Measurements from ENCODE around the gene CSTPP1.

Gene CSTPP1

DNA sequence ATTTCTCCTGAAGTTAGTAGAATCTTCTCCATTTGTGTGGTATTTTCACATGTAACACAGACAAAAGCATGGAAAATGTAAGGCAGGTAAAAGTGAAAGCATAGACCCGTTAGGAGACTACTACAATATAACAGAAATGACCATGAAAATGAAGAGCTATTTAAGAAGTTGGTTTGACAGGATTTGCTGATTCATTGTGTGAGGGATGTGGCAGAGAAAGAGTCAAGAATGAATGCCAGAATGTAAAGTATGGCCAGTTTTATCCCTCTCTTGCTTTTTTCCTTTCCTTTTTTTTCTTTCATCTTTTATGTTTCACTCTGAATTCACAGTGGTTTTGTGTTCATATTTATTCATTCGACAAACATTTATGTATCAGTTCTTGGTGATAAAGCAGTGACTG is 124.2 kb downstream of the CSTPP1 start:
- WGBS (ENCODE audit: insufficient coverage) = 0% methylated on average over 1 of the region's 2 CpGs
- H3K9me3 ChIP-seq (ENCODE audit: control extremely low read depth in 1 of 5, control insufficient read depth in 4 of 5, insufficient read depth in 2 of 5, low read depth in 1 of 5, low read length in 4 of 5) = peaks cover 0 to 15% (median 7%) of the 10 kb centered on the region in 5 experiments
- H3K27me3 ChIP-seq (replicated peaks in 2 of 5; ENCODE audit: control insufficient read depth in 4 of 5, insufficient read depth in 5 of 5, low read length in 4 of 5) = no peaks in the 10 kb centered on the region
- peak overlapping the region in 4 of 7 experiments; percentile 9 to 53 (median 28) for H3K4me3 ChIP-seq (ENCODE audit: control insufficient read depth in 1 of 7, extremely low read depth in 1 of 7, insufficient read depth in 4 of 7, low read depth in 2 of 7, low read length in 6 of 7)
- peak; percentile 47 to 89 (median 85) for DNase-seq
- peaks cover 0 to 36% (median 20%) of the 10 kb centered on the region in 4 experiments for H3K4me1 ChIP-seq (ENCODE audit: control extremely low read depth in 1 of 4, control insufficient read depth in 4 of 4, insufficient read depth in 4 of 4, low read length in 3 of 4)
- H3K36me3 ChIP-seq (ENCODE audit: control insufficient read depth in 4 of 4, insufficient read depth in 4 of 4, low read length in 3 of 4) = peaks cover 3 to 16% (median 6%) of the 10 kb centered on the region in 4 experiments
- ChIA-PET CTCF (no interaction called here), POLR2A (no interaction called here)
- H3K27ac ChIP-seq (ENCODE audit: insufficient read depth in 1 of 2, low read depth in 1 of 2, low read length in 2 of 2, poor library complexity in 1 of 2, severe bottlenecking in 2 of 2) = peak overlapping the region in 1 of 2 experiments; percentile 57

DNA sequence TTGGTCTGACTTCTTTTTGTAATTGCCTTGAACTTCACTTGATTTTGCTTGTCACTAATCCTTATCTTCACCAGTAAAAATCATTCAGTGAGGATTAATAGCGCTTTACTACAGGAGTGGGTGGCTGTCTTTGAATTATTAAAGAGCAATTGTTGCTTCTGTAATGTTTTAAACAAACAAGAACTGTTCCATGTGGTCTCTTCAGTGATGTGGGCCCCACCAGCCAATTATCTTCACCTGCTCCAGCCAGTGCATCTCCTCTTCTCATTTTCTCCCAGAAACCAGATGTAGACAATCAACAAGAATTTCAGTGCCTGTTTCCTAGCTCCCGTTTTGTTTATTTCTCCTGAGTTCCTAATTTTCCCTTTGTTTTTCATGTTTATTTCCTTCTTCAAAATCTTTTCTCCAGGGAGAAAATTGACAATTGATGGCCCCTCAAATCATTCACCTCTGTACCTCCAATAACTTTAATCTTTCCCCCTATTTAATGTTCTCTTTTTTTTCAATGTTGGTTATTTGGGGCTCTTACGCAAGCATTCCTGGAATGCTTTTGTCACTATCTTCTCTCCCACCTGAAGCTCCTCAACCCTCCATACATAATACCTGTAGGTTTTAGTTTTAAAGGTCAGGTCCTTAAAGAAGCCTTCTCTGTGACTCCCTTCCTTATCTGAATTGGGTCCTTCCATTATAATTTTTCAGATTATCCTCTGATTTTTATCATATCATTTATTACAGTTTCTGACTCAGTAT is 125.0 kb downstream of the CSTPP1 start:
- peaks cover 3 to 16% (median 6%) of the 10 kb centered on the region in 4 experiments for H3K36me3 ChIP-seq (ENCODE audit: control insufficient read depth in 4 of 4, insufficient read depth in 4 of 4, low read length in 3 of 4)
- H3K27ac ChIP-seq (ENCODE audit: insufficient read depth in 1 of 2, low read depth in 1 of 2, low read length in 2 of 2, poor library complexity in 1 of 2, severe bottlenecking in 2 of 2) = peak overlapping the region in 1 of 2 experiments; percentile 57
- no peaks in the 10 kb centered on the region for H3K27me3 ChIP-seq (replicated peaks in 2 of 5; ENCODE audit: control insufficient read depth in 4 of 5, insufficient read depth in 5 of 5, low read length in 4 of 5)
- CTCF ChIA-PET = no interaction called here
- no peak overlapping the region for H3K4me3 ChIP-seq (ENCODE audit: control insufficient read depth in 1 of 7, extremely low read depth in 1 of 7, insufficient read depth in 4 of 7, low read depth in 2 of 7, low read length in 6 of 7)
- 89% methylated on average over 1 of the region's 3 CpGs for WGBS (ENCODE audit: insufficient coverage)
- peak in 2 of 3 donors; percentile 7 to 20 for DNase-seq
- H3K4me1 ChIP-seq (ENCODE audit: control extremely low read depth in 1 of 4, control insufficient read depth in 4 of 4, insufficient read depth in 4 of 4, low read length in 3 of 4) = peaks cover 0 to 28% (median 17%) of the 10 kb centered on the region in 4 experiments
- peaks cover 0 to 15% (median 7%) of the 10 kb centered on the region in 5 experiments for H3K9me3 ChIP-seq (ENCODE audit: control extremely low read depth in 1 of 5, control insufficient read depth in 4 of 5, insufficient read depth in 2 of 5, low read depth in 1 of 5, low read length in 4 of 5)
- POLR2A ChIA-PET = no interaction called here

DNA sequence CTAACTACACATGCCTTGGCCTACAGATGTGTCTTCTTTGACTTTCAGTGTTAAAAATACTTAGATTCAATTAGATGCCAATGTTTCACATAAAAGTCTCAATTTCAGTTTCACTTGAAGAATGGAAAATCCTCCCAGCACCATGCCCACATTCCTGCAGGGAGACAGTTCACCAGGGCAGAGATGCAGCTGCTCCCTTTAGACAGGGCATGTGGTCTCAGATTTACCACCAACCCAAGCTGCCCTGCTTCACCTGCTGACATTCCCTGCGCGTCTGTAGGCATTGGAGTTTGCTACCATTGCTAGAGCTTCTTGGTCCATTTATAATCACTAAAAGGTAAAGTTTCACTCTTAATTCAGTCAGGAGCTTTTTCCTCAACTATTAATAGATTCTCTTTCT is 126.2 kb downstream of the CSTPP1 start:
- DNase-seq = no peak
- peaks cover 0 to 10% (median 5%) of the 10 kb centered on the region in 5 experiments for H3K9me3 ChIP-seq (ENCODE audit: control extremely low read depth in 1 of 5, control insufficient read depth in 4 of 5, insufficient read depth in 2 of 5, low read depth in 1 of 5, low read length in 4 of 5)
- peaks cover 3 to 11% (median 6%) of the 10 kb centered on the region in 4 experiments for H3K36me3 ChIP-seq (ENCODE audit: control insufficient read depth in 4 of 4, insufficient read depth in 4 of 4, low read length in 3 of 4)
- H3K27ac ChIP-seq (ENCODE audit: insufficient read depth in 1 of 2, low read depth in 1 of 2, low read length in 2 of 2, poor library complexity in 1 of 2, severe bottlenecking in 2 of 2) = no peak overlapping the region
- peaks cover 0 to 23% (median 16%) of the 10 kb centered on the region in 4 experiments for H3K4me1 ChIP-seq (ENCODE audit: control extremely low read depth in 1 of 4, control insufficient read depth in 4 of 4, insufficient read depth in 4 of 4, low read length in 3 of 4)
- no peaks in the 10 kb centered on the region for H3K27me3 ChIP-seq (replicated peaks in 2 of 5; ENCODE audit: control insufficient read depth in 4 of 5, insufficient read depth in 5 of 5, low read length in 4 of 5)
- ChIA-PET CTCF (interaction anchor here (1.0 kb wide), 1 partner anchor 90 kb away, joined by 3 read pairs; no protein-coding TSS in a partner anchor), POLR2A (no interaction called here)
- WGBS (ENCODE audit: insufficient coverage) = 100% methylated on average over 1 of the region's 2 CpGs
- H3K4me3 ChIP-seq (ENCODE audit: control insufficient read depth in 1 of 7, extremely low read depth in 1 of 7, insufficient read depth in 4 of 7, low read depth in 2 of 7, low read length in 6 of 7) = no peak overlapping the region

DNA sequence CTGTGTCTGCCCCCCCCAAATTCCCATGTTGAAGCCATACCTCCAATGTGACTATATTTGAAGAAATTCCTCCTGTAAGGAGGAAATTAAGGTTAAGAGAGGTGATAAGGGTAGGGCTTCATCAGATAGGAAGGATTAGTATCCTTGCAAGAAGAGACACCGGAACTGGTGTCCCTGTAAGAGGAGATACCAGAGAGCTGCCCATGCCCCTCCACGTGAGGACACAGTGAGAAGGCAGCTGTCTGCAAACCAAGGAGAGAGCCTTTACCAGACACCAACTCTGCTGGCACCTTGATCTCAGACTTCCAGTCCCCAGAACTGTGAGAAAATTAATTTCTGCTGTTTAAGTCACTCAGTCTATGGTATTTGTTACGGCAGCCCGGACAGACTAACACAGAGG is 130.8 kb downstream of the CSTPP1 start:
- Histone ChIP-seq H3K4me1 (ENCODE audit: control extremely low read depth in 1 of 4, control insufficient read depth in 4 of 4, insufficient read depth in 4 of 4, low read length in 3 of 4) (peaks cover 0 to 8% (median 0%) of the 10 kb centered on the region in 4 experiments), H3K27me3 (replicated peaks in 2 of 5; ENCODE audit: control insufficient read depth in 4 of 5, insufficient read depth in 5 of 5, low read length in 4 of 5) (no peaks in the 10 kb centered on the region), H3K27ac (ENCODE audit: insufficient read depth in 1 of 2, low read depth in 1 of 2, low read length in 2 of 2, poor library complexity in 1 of 2, severe bottlenecking in 2 of 2) (no peak overlapping the region), H3K4me3 (ENCODE audit: control insufficient read depth in 1 of 7, extremely low read depth in 1 of 7, insufficient read depth in 4 of 7, low read depth in 2 of 7, low read length in 6 of 7) (no peak overlapping the region), H3K36me3 (ENCODE audit: control insufficient read depth in 4 of 4, insufficient read depth in 4 of 4, low read length in 3 of 4) (no peaks in the 10 kb centered on the region), H3K9me3 (ENCODE audit: control extremely low read depth in 1 of 5, control insufficient read depth in 4 of 5, insufficient read depth in 2 of 5, low read depth in 1 of 5, low read length in 4 of 5) (no peaks in the 10 kb centered on the region)
- DNase-seq = no peak
- 88% methylated on average over 2 of the region's 4 CpGs for WGBS (ENCODE audit: insufficient coverage)
- CTCF ChIA-PET = interaction anchor here (1.4 to 1.5 kb wide), 2 partner anchors 8 to 12 kb away, joined by 3 to 5 read pairs; no protein-coding TSS in a partner anchor
- POLR2A ChIA-PET = no interaction called here

DNA sequence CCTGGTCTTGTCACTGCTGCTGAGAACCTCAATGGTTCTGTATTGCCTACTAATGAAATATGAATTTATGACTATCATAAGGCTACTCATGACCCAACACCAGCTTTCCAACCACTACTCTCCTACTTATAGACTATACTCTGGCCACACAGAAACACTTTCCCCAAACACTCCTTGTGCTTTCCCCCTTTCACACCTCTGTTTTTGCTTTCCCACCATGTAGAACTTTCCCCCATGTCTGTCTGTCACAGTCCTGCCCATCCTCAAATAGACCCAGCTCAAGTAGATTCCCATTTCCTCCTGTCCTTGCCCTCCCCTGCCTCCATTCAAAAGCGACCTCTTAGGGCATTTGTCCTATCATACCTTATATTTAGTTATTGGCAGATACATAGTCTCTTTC is 134.2 kb downstream of the CSTPP1 start:
- WGBS (ENCODE audit: insufficient coverage) = no CpG with 5 or more reads among the region's 1 CpG
- Histone ChIP-seq H3K36me3 (ENCODE audit: control insufficient read depth in 4 of 4, insufficient read depth in 4 of 4, low read length in 3 of 4) (no peaks in the 10 kb centered on the region), H3K27ac (ENCODE audit: insufficient read depth in 1 of 2, low read depth in 1 of 2, low read length in 2 of 2, poor library complexity in 1 of 2, severe bottlenecking in 2 of 2) (no peak overlapping the region), H3K9me3 (ENCODE audit: control extremely low read depth in 1 of 5, control insufficient read depth in 4 of 5, insufficient read depth in 2 of 5, low read depth in 1 of 5, low read length in 4 of 5) (no peaks in the 10 kb centered on the region), H3K4me1 (ENCODE audit: control extremely low read depth in 1 of 4, control insufficient read depth in 4 of 4, insufficient read depth in 4 of 4, low read length in 3 of 4) (peaks cover 0 to 5% (median 0%) of the 10 kb centered on the region in 4 experiments), H3K27me3 (replicated peaks in 2 of 5; ENCODE audit: control insufficient read depth in 4 of 5, insufficient read depth in 5 of 5, low read length in 4 of 5) (no peaks in the 10 kb centered on the region), H3K4me3 (ENCODE audit: control insufficient read depth in 1 of 7, extremely low read depth in 1 of 7, insufficient read depth in 4 of 7, low read depth in 2 of 7, low read length in 6 of 7) (no peak overlapping the region)
- DNase-seq = no peak
- ChIA-PET POLR2A (interaction anchor here (0.6 kb wide), 1 partner anchor 11 kb away, joined by 6 read pairs; no protein-coding TSS in a partner anchor), CTCF (interaction anchor here (1.5 kb wide), 1 partner anchor 71 kb away, joined by 3 read pairs; no protein-coding TSS in a partner anchor)

DNA sequence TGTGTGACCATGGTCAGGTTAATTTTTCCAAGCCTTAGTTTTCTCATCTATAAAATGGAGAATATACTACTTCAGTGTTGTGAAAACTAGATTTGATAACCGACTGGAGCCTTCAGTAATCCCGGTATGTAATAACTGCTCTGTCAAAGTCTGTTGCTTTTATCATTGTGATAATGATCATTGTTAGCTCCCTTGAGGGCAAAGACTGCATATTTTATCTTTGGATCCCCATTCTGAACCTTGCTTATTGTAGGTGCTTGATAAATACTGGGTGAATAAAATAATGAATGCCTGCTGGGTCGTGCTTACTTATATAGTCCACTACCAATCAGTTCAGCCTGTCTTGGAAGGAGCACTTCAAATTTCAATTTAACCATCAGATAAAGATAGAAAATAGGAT is 134.8 kb downstream of the CSTPP1 start:
- DNase-seq = no peak
- Histone ChIP-seq H3K9me3 (ENCODE audit: control extremely low read depth in 1 of 5, control insufficient read depth in 4 of 5, insufficient read depth in 2 of 5, low read depth in 1 of 5, low read length in 4 of 5) (no peaks in the 10 kb centered on the region), H3K36me3 (ENCODE audit: control insufficient read depth in 4 of 4, insufficient read depth in 4 of 4, low read length in 3 of 4) (no peaks in the 10 kb centered on the region), H3K4me1 (ENCODE audit: control extremely low read depth in 1 of 4, control insufficient read depth in 4 of 4, insufficient read depth in 4 of 4, low read length in 3 of 4) (peaks cover 0 to 5% (median 0%) of the 10 kb centered on the region in 4 experiments), H3K27me3 (replicated peaks in 2 of 5; ENCODE audit: control insufficient read depth in 4 of 5, insufficient read depth in 5 of 5, low read length in 4 of 5) (no peaks in the 10 kb centered on the region), H3K4me3 (ENCODE audit: control insufficient read depth in 1 of 7, extremely low read depth in 1 of 7, insufficient read depth in 4 of 7, low read depth in 2 of 7, low read length in 6 of 7) (no peak overlapping the region), H3K27ac (ENCODE audit: insufficient read depth in 1 of 2, low read depth in 1 of 2, low read length in 2 of 2, poor library complexity in 1 of 2, severe bottlenecking in 2 of 2) (no peak overlapping the region)
- ChIA-PET CTCF (interaction anchor here (1.3 to 1.5 kb wide), 2 partner anchors 71 to 151 kb away, joined by 3 read pairs; no protein-coding TSS in a partner anchor), POLR2A (no interaction called here)
- WGBS (ENCODE audit: insufficient coverage) = 96% methylated on average over 2 of the region's 3 CpGs

DNA sequence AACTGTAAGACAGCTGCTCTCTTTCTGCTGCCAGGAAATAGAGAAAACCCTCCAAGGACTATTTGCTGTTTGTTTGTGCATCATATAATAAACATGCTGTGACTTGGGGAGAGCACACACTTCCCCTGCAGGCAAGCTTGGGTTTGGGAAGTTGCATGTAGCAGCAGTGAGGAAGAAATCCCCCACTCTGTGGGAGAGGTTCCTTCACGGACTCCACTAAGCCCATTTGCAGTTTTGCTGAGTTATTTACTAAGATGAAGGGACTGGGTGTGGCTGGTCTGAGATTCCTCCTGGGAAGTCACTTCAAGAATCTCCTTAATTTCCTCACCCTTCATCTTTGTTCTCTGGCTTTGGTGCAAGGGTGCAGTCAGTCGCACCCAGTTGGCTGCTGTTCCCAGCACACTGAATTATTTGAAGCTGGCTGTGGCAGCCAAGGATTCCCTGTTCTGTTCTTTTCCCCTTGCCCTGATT is 135.3 kb downstream of the CSTPP1 start:
- no peak overlapping the region for H3K4me3 ChIP-seq (ENCODE audit: control insufficient read depth in 1 of 7, extremely low read depth in 1 of 7, insufficient read depth in 4 of 7, low read depth in 2 of 7, low read length in 6 of 7)
- ChIA-PET POLR2A (no interaction called here), CTCF (interaction anchor here (0.8 to 1.5 kb wide), 4 partner anchors 9 to 151 kb away, joined by 3 read pairs; no protein-coding TSS in a partner anchor)
- no peaks in the 10 kb centered on the region for H3K36me3 ChIP-seq (ENCODE audit: control insufficient read depth in 4 of 4, insufficient read depth in 4 of 4, low read length in 3 of 4)
- DNase-seq = no peak
- H3K27me3 ChIP-seq (replicated peaks in 2 of 5; ENCODE audit: control insufficient read depth in 4 of 5, insufficient read depth in 5 of 5, low read length in 4 of 5) = no peaks in the 10 kb centered on the region
- H3K4me1 ChIP-seq (ENCODE audit: control extremely low read depth in 1 of 4, control insufficient read depth in 4 of 4, insufficient read depth in 4 of 4, low read length in 3 of 4) = peaks cover 0 to 5% (median 0%) of the 10 kb centered on the region in 4 experiments
- H3K9me3 ChIP-seq (ENCODE audit: control extremely low read depth in 1 of 5, control insufficient read depth in 4 of 5, insufficient read depth in 2 of 5, low read depth in 1 of 5, low read length in 4 of 5) = no peaks in the 10 kb centered on the region
- WGBS (ENCODE audit: insufficient coverage) = 100% methylated on average over 1 of the region's 2 CpGs
- no peak overlapping the region for H3K27ac ChIP-seq (ENCODE audit: insufficient read depth in 1 of 2, low read depth in 1 of 2, low read length in 2 of 2, poor library complexity in 1 of 2, severe bottlenecking in 2 of 2)

All from common myeloid progenitor, CD34-positive (primary cell).